DMS114 treated with DMSO at 0.1 percent for 48 hours (cell line): ENCODE results near the gene LBH.

Experiments
- DNase-seq: peaks from one replicate; lab custom pipeline; 2025; ENCODE audit not compliant: unreplicated experiment; lab: John Stamatoyannopoulos, UW

The LBH gene

DNA sequence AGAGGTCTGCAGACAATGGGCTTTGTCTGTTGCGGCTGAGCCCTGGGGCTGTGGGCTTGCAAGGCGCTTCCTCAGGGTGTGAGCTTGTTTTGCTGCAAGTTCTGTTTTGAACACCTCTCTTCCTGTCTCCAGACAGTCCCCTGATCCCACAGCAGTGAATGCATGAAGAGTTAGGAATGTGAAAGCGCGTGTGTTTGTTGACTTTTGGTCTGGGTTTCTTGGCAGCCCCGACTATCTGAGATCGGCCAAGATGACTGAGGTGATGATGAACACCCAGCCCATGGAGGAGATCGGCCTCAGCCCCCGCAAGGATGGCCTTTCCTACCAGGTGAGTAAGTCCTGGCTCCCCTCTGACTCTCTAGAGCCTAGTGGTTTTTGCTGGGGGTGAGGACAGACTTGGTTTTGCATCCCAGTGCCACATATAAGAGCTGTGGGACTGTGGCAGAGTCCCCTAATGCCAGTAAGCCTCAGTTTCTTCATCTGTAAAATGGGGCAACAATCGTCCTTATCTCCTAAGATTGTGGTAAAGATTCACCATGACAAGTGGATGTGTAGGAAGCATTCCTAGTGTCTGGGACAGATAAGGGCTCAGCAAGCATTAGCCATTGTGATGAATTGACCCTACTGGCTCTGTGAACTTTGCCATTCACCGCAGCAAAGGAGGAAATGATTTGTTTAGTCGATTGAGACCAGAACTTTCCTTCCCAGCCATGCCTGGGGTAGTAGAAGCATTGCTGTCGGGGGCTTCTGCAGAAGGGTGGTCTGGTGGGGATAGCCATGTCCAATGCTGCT, 3.0 kb downstream of the LBH start:
- no peak for DNase-seq

GRCh38 chr2:30235008-30235655, 3.8 kb downstream of the LBH start:
- DNase-seq, result no peak

DNA sequence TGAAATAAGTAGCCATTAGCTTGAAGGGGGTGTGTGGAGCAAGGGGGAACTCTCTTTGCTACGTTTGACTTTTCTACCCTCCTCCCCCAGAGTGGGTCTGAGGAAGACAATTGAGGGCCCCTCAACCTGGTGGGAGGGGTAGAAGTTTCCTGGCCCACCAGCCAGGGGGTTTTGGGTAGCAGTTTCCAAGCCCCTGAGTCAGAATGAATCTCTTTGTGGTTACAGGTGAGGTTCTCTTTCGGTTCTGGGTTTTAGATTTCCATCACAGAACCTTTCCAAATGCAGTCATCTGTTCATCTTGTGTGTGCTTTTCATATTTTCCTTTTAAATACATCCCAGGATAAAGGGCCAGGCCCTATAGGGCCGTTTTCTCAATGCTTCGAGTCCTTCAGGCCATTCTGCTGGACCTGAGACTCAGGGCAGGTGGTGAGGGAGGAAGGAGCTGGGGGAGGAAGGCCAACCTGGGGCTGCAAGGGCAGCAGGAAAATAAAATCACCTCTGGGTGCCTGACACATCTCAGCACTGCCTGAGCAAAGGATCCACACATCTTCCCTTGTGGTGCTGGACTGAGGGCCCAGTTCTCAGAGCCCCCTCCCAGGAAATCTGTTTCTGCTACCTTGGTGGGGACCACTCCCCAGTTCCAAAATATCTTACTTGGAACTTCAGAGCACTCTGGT, 4.7 kb downstream of the LBH start:
- DNase-seq, result no peak

- DNase-seq, result no peak
Measured at GRCh38 chr2:30236591-30237238, 5.4 kb downstream of the LBH start.

GRCh38 chr2:30237239-30237965, 6.1 kb downstream of the LBH start:
- DNase-seq, result no peak

- DNase-seq, result no peak
Measured at GRCh38 chr2:30237966-30238800, 6.8 kb downstream of the LBH start.

- no peak for DNase-seq
Measured at GRCh38 chr2:30239308-30239985, 8.1 kb downstream of the LBH start.

DNA sequence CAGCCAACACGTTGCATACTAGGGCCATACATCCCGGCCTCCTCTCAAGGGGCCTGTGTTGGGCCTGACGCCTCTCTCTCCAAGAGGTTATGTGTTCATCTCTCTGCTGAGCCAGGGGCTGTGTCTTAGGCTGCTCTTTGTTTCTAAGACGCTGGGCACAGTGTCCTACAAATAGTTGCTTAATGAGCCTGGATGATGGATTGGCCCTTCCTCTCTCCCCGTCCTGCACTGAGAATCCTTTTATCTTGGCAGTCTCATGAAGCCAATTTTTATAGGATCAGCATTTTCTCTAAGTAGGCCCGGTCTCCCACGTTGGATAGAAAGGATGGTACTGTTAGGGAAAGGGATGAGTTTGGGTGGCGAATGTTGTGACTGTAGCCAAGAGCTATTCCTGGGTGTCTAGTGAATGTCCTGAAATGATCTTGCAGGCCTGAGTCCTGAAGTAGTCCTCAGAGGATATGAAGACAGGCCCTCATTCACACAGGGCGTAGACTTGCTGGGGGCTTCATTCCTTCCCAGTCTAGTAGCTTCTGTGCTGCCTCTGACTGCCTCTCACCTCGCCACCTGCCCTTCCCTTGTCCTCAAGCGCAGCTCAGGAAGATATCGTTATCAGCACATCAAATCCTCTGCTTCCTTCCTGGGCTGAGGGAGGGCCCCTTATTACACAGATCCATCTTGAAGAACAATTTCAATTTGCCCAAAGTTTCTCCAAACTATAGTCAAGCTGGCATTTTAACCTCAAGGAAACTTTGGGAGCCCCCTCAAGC, 8.8 kb downstream of the LBH start:
- DNase-seq, result no peak

DNA sequence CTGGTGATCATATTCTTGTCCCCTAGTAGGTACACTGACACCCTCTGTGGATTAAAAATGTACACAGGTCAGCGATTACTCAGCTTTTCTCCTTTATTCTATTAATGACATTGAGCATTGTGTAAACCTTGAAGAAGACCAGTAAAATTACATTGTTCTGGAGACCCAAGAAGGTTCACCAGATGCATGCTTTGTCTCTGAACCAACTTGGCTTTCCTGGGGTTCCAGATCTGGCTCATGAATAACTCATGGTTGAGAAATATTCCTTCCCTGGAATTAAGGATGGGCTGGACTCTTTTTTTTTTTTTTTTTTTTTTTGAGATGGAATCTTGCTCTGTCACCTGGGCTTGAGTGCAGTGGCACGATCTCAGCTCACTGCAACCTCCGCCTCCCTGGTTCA, 11.9 kb downstream of the LBH start:
- DNase-seq, result no peak

DNA sequence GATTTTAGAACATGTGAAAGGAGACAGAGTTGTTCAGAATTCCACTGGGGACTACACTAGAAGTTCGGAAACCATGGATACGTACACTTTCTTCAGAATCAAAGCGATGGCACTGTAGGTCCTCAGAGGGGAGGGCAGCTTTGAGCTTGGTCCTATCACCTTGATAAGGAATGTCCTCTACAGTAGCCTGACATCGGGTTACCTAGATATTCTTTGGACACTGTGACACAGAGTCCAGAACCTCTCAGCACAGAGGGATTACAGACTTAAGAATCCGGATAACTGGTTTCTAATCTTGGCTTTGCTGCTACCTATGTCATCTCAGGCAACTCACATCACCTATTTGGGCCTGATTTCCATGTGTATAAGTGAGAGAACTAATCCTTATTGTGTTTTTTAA, 14.0 kb downstream of the LBH start:
- DNase-seq, result no peak

- DNase-seq, result no peak
Measured at GRCh38 chr2:30248791-30249190, 17.5 kb downstream of the LBH start.

- DNase-seq, result no peak
Measured at GRCh38 chr2:30249354-30249753, 18.0 kb downstream of the LBH start.

DNA sequence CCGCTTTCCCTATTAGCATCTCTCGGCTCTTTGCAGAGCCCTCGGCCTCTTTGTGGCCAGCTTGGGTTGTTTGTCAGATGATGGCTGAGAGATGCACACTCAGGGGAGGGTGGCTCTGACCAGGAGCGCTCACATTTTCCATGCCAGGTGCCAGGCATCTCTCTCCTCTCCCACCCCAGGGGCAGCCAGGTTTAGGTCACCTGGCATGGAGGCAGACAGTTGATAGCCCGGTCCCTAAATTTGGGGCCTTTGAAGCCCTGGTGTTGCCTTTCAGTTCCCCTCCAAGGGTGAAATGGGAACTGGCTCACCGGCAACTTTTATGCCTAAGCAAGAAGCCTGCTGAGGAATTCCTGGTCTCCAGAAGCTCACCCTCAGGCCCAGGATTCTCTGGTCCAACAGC, 19.1 kb downstream of the LBH start:
- DNase-seq, result no peak

DNA sequence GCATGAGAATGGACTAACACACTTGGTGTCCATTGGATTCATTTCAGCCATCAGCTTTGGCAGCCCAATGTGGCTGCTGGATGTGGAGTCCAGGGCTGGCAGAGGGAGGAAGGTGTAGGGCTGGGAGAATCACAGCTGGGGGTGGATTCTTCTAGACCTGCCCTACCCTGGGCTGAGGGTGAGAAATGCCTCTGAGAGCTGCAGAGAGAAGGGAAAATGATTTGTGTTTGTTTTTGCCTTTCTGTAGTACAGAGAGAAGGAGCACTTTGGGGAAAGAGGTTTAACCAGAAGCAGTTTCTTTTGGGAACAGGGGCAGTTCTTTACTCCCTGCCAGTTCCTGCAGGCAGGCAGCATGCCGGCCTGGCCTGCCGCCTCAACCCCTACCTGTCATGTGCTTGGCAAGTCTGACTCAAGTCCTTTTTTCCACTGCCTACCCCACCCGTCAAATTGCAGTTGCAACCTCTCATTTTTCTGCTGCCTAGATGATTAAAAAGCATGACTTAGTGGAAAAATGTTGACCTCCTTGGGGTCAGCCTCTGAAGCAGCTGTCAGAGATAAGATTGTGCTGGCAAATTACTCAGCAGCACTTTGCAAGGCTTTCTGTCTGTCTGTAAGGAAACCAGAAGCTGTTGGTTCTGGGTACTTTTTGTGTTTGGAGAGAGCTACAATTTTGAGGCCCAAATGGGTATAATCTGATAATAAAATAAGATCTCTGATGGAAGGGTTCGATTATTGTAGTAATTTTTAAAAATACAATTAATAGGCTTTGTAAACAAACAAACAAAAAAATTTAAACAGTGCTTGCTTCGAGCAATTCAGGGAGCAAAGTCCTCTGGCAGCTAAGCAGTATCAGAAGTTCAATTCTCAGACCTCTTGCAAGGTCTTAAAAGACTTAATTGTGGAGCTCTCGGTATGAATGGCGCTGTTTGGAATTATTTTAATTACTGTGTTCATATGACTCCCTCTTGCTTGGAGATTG, 21.7 kb downstream of the LBH start:
- no peak for DNase-seq

GRCh38 chr2:30253873-30254684, 22.7 kb downstream of the LBH start:
- no peak for DNase-seq

DNA sequence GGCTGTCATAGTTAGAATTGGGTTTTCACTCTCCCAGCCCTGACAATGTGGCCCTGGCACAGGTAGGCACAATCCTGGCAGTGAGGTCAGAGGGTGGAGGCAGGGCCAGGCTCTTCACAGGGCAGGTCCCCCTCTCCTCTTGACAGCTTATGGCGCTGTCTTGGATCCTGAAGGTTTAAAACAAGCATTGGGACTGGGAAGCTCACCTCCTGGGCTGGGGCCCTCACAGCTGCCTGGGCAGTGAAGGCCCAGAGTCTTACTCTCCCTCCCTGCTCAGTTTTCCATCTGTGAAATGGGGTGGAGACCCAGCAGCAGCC, 23.3 kb downstream of the LBH start:
- no peak for DNase-seq

- no peak for DNase-seq
Measured at GRCh38 chr2:30255026-30255425, 23.7 kb downstream of the LBH start.
